Measurements from ENCODE around the gene RPRD1A. TPM values are rescaled to one million over a fixed set of nuclear protein-coding genes. Genes with fewer than 3 reads are reported as not detected.
A peak's percentile ranks its signal among the peaks of the same experiment; 100 is the strongest.
"Not testable (repeated sequence)": the region's sequence is repeated elsewhere in the genome, so short reads cannot be mapped to it uniquely, and the experiment has no call there.

Gene RPRD1A, protein sequence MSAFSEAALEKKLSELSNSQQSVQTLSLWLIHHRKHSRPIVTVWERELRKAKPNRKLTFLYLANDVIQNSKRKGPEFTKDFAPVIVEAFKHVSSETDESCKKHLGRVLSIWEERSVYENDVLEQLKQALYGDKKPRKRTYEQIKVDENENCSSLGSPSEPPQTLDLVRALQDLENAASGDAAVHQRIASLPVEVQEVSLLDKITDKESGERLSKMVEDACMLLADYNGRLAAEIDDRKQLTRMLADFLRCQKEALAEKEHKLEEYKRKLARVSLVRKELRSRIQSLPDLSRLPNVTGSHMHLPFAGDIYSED
- total RNA-seq, result 10 to 100 TPM; 19.7 to 23.4 (median 21.7) TPM

GRCh38 chr18:36067055-36067957 lies at the start of gene RPRD1A:
TSS of gene RPRD1A (minus strand) at chr18:36067559. CDS start at chr18:36067404, 155 bp downstream.
- H3K9me3 Mint-ChIP-seq, result no peaks in the 10 kb centered on the region

GRCh38 chr18:36116771-36117170 lies 49.4 kb upstream of the RPRD1A start:
- not testable (repeated sequence) for ATAC-seq; H3K9me3 Mint-ChIP-seq; DNase-seq; H3K27me3 Mint-ChIP-seq (ENCODE audit: low read depth); H3K4me1 Mint-ChIP-seq (ENCODE audit: low read depth); H3K4me3 Mint-ChIP-seq
- H3K36me3 Mint-ChIP-seq (ENCODE audit: insufficient read depth), result peaks cover 29% of the 10 kb centered on the region

More at GRCh38 chr18:36067055-36067957, at the start of gene RPRD1A:
- H3K36me3 Mint-ChIP-seq (ENCODE audit: insufficient read depth), result peaks cover 9% of the 10 kb centered on the region
- ATAC-seq (peak; percentile 90), DNase-seq (peak; percentile 98)
- H3K27me3 Mint-ChIP-seq (ENCODE audit: low read depth), result no peaks in the 10 kb centered on the region
- H3K4me3 Mint-ChIP-seq, result peak within 1 kb of the TSS; percentile 96
- H3K4me1 Mint-ChIP-seq (ENCODE audit: low read depth), result peaks cover 40% of the 10 kb centered on the region

DNA sequence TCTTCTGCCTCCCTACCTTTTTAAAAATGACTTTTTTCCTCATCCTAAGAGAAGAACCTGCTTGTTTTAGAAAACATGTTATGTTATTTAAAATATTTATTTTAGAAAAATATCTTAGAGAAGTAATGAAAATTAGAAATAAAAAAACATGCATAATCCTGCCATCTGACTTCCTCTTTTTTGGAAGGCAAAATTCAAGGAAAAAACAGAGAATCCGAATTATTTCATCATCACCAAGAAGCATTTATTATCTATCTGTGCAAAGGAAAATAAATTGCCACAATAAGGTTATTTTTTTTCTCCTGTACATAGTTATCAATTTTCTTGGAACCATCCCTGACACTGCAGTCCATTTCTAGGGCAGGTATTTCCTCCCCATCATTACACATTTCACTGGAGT lies 47.4 kb upstream of the RPRD1A start:
- H3K9me3 Mint-ChIP-seq, result no peaks in the 10 kb centered on the region
- H3K4me1 Mint-ChIP-seq (ENCODE audit: low read depth), result no peaks in the 10 kb centered on the region
- DNase-seq (no peak), ATAC-seq (no peak)
- H3K4me3 Mint-ChIP-seq, result no peak overlapping the region
- H3K36me3 Mint-ChIP-seq (ENCODE audit: insufficient read depth), result peaks cover 30% of the 10 kb centered on the region
- H3K27me3 Mint-ChIP-seq (ENCODE audit: low read depth), result no peaks in the 10 kb centered on the region

DNA sequence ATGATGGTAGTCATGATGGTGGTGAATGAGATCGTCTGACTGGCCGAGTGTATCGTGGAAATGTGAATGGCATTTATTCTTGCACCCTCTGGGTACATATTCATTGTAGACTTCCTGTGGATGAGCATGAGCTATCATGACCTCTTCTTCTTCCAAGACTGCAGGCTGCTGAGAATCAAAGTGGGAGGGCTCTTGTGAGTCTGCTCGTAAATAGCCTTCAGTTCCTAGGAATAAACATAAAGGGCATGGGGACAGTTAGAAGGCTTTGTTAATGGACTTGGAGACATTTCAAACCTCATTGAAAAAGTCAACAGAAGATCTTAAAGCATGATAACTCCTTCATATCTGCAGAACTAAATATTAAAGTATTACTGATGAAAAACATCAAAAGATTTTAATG lies 46.9 kb upstream of the RPRD1A start:
- no peak overlapping the region for H3K4me3 Mint-ChIP-seq
- H3K9me3 Mint-ChIP-seq, result no peaks in the 10 kb centered on the region
- H3K4me1 Mint-ChIP-seq (ENCODE audit: low read depth), result no peaks in the 10 kb centered on the region
- ATAC-seq (no peak), DNase-seq (no peak)
- H3K36me3 Mint-ChIP-seq (ENCODE audit: insufficient read depth), result peaks cover 33% of the 10 kb centered on the region
- H3K27me3 Mint-ChIP-seq (ENCODE audit: low read depth), result no peaks in the 10 kb centered on the region

DNA sequence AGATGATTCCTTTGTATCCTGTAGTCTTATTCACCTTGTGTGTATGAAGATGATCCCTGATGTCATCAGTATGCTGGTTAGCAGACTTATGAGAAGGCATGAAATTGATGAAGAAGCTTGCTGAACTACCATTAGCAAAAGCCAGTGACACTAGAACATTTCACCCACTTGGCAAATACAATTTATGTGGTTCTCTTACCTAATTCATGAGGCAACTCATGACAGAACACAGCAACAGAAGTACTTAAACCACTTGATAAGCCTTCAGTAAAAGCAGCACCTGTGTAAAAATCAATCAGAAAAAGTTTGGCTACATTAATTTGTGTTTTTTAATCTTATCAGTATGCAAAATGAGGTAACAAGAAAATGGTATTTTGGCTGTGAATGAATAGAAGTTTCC lies 44.9 kb upstream of the RPRD1A start:
- ATAC-seq (no peak), DNase-seq (no peak)
- H3K36me3 Mint-ChIP-seq (ENCODE audit: insufficient read depth), result peaks cover 28% of the 10 kb centered on the region
- no peaks in the 10 kb centered on the region for H3K27me3 Mint-ChIP-seq (ENCODE audit: low read depth)
- no peak overlapping the region for H3K4me3 Mint-ChIP-seq
- H3K9me3 Mint-ChIP-seq, result no peaks in the 10 kb centered on the region
- no peaks in the 10 kb centered on the region for H3K4me1 Mint-ChIP-seq (ENCODE audit: low read depth)

GRCh38 chr18:36109737-36110136 lies 42.4 kb upstream of the RPRD1A start:
- Mint-ChIP-seq H3K36me3 (ENCODE audit: insufficient read depth) (peaks cover 19% of the 10 kb centered on the region), H3K4me3 (no peak overlapping the region), H3K27me3 (ENCODE audit: low read depth) (no peaks in the 10 kb centered on the region), H3K4me1 (ENCODE audit: low read depth) (no peaks in the 10 kb centered on the region), H3K9me3 (no peaks in the 10 kb centered on the region)
- DNase-seq, result no peak
- ATAC-seq, result no peak

DNA sequence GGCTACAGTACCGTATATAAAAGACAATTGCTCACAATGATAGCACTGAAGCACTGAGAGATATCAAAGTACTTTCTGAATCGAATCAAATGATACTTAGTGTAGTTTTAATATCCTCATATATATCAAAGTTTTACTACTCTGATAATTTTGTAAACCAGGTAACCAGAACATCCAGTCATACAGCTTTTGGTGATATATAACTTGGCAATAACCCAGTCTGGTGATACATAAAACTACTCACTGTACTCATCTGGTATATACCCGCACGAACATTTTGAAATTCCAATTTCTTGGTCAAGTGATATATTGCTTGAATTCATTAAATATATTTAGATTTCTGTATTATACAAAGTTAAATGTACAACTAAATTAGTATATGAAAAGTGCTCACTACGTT lies 41.2 kb upstream of the RPRD1A start:
- H3K9me3 Mint-ChIP-seq, result no peaks in the 10 kb centered on the region
- H3K4me1 Mint-ChIP-seq (ENCODE audit: low read depth), result peaks cover 3% of the 10 kb centered on the region
- H3K27me3 Mint-ChIP-seq (ENCODE audit: low read depth), result no peaks in the 10 kb centered on the region
- no peak for ATAC-seq
- H3K4me3 Mint-ChIP-seq, result no peak overlapping the region
- DNase-seq, result no peak
- H3K36me3 Mint-ChIP-seq (ENCODE audit: insufficient read depth), result peaks cover 14% of the 10 kb centered on the region

DNA sequence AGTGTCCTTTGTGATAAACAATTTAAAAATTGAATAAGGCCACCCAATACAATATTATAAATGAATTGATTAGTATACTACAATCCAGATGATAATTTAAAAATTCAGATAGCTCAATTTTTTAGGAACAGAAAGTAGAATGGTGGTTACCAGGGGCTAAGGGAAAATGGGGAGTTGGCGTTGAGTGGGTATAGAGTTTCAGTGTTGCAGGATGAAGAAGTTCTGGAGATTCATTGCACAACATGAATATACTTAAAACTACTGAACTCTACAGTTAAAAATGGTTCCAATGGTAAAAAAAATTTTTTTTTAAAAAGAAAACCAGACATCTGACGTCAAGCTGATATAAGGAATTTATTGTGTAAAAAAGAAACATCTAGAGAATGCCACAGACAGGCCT lies 40.8 kb upstream of the RPRD1A start:
- Mint-ChIP-seq H3K36me3 (ENCODE audit: insufficient read depth) (peaks cover 14% of the 10 kb centered on the region), H3K9me3 (no peaks in the 10 kb centered on the region), H3K27me3 (ENCODE audit: low read depth) (no peaks in the 10 kb centered on the region), H3K4me1 (ENCODE audit: low read depth) (peaks cover 7% of the 10 kb centered on the region), H3K4me3 (no peak overlapping the region)
- no peak for ATAC-seq
- no peak for DNase-seq

DNA sequence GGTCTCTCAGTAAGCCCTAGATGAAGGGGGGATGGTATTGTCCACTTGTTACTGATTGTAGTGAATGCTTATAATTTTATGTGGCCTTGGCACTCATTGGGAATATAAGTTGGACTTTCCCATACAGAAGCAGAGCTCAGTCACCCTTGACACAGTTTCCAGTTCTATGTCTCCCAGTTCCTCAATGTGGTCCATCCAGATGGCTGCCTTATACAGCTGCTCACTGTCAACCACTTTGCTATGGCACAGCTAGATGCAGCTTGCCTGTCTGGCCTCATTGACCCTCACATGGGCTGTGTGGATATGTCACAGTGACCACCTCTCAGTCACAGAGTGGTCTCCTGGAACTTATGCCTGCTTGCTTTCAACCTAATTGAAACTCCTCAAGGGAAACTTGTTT lies 40.1 kb upstream of the RPRD1A start:
- no peak for DNase-seq
- Mint-ChIP-seq H3K27me3 (ENCODE audit: low read depth) (no peaks in the 10 kb centered on the region), H3K4me3 (no peak overlapping the region), H3K36me3 (ENCODE audit: insufficient read depth) (peaks cover 13% of the 10 kb centered on the region), H3K9me3 (no peaks in the 10 kb centered on the region), H3K4me1 (ENCODE audit: low read depth) (peaks cover 7% of the 10 kb centered on the region)
- no peak for ATAC-seq

DNA sequence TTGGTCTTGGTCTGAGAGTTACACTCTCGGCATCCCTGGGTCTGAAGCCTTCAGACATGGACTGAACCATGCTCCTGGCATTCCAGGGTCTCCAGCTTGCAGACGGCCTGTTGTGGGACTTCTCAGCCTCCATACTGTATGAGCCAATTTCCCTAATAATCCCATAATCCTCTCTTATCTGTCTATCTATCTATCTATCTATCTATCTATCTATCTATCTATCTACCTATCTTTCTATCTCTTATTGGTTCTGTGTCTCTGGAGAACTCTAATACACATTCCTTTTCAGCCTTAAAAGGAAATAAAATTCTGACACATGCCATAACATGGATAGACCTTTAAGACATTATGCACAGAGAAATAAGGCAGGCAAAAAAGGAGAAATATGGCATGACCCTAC lies 37.4 kb upstream of the RPRD1A start:
- Mint-ChIP-seq H3K4me3 (no peak overlapping the region), H3K9me3 (no peaks in the 10 kb centered on the region), H3K27me3 (ENCODE audit: low read depth) (no peaks in the 10 kb centered on the region), H3K36me3 (ENCODE audit: insufficient read depth) (peaks cover 5% of the 10 kb centered on the region), H3K4me1 (ENCODE audit: low read depth) (peaks cover 7% of the 10 kb centered on the region)
- ATAC-seq (no peak), DNase-seq (no peak)

DNA sequence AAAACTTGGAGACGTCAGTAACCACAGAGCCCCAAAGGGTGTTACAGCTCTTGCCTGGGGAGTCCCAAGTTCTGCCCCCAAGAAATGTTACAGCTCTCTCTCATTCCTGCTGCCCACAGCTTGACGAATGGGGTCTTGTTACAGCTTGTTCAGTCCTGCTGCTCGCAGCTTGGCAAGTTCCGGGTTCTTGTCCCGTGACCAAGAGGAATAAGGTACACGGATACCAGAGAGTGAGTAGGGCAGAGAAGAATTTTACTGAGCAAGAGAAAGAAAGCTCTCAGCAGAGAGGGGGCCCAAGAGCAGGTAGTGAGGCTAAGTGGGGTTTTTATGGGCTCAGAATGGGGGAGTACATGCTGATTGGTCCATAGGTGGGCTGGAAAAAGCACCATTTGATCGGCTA lies 34.6 kb upstream of the RPRD1A start:
- peaks cover 7% of the 10 kb centered on the region for H3K4me1 Mint-ChIP-seq (ENCODE audit: low read depth)
- no peaks in the 10 kb centered on the region for H3K9me3 Mint-ChIP-seq
- no peak for ATAC-seq
- DNase-seq, result no peak
- H3K36me3 Mint-ChIP-seq (ENCODE audit: insufficient read depth), result no peaks in the 10 kb centered on the region
- no peaks in the 10 kb centered on the region for H3K27me3 Mint-ChIP-seq (ENCODE audit: low read depth)
- no peak overlapping the region for H3K4me3 Mint-ChIP-seq

DNA sequence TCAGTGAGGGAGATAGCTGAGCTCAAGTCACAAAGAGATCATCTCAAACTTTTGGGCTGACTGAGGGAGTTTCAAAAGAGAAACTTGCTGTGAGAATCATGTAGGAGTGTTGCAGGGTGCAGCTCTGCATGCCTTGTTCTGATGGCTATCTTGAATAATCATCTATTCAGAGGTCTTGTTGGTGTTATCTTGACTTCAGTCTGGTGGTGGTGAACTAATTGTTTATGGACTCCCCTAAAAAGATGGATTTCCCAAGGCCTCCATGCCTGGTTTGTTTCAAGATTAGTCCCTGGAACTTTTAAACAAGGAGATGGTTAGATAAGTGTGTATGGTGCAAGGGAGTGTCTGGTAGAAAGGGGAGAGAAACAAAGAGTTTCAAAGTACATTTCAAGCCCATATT lies 32.0 kb upstream of the RPRD1A start:
- Mint-ChIP-seq H3K4me1 (ENCODE audit: low read depth) (peaks cover 7% of the 10 kb centered on the region), H3K36me3 (ENCODE audit: insufficient read depth) (no peaks in the 10 kb centered on the region), H3K9me3 (no peaks in the 10 kb centered on the region), H3K27me3 (ENCODE audit: low read depth) (peaks cover 2% of the 10 kb centered on the region), H3K4me3 (no peak overlapping the region)
- DNase-seq (no peak), ATAC-seq (no peak)

GRCh38 chr18:36096955-36097354 lies 29.6 kb upstream of the RPRD1A start:
- Mint-ChIP-seq H3K4me1 (ENCODE audit: low read depth) (peaks cover 8% of the 10 kb centered on the region), H3K4me3 (no peak overlapping the region), H3K27me3 (ENCODE audit: low read depth) (peaks cover 2% of the 10 kb centered on the region), H3K36me3 (ENCODE audit: insufficient read depth) (no peaks in the 10 kb centered on the region), H3K9me3 (no peaks in the 10 kb centered on the region)
- DNase-seq (no peak), ATAC-seq (no peak)

- Mint-ChIP-seq H3K36me3 (ENCODE audit: insufficient read depth) (no peaks in the 10 kb centered on the region), H3K9me3 (no peaks in the 10 kb centered on the region), H3K27me3 (ENCODE audit: low read depth) (peaks cover 2% of the 10 kb centered on the region), H3K4me1 (ENCODE audit: low read depth) (peaks cover 8% of the 10 kb centered on the region), H3K4me3 (no peak overlapping the region)
- ATAC-seq, result no peak
- no peak for DNase-seq
These were observed 28.7 kb upstream of the RPRD1A start for GRCh38 chr18:36095936-36096519.

All from activated T-cell treated with anti-CD3 and anti-CD28 coated beads, Interleukin-2, amount 50 U/mL, for 4 hours (primary cell).